Brain microvascular endothelial cell (primary cell): ENCODE measurements around the gene FNDC3A.

Experiments
- DNase-seq: peaks from one replicate; pipeline ENCODE4 v3.0.0-alpha.2; 2020
- H3K27ac ChIP-seq: fragments of 250-450 bp; sonication (Bioruptor Pico); 2 replicates; pipeline ENCODE4 v1.5.1; 2020; ENCODE audit warnings: mild to moderate bottlenecking, moderate library complexity
- H3K27me3 ChIP-seq: fragments of 250-450 bp; sonication (Bioruptor Pico); replicated peaks from 2 replicates; pipeline ENCODE4 v1.5.1; 2020; ENCODE audit warnings: mild to moderate bottlenecking
- H3K36me3 ChIP-seq: fragments of 250-450 bp; sonication (Bioruptor Pico); replicated peaks from 2 replicates; pipeline ENCODE4 v1.5.1; 2020; ENCODE audit warnings: mild to moderate bottlenecking
- H3K4me3 ChIP-seq: 2 replicates; pipeline ENCODE4 v1.5.1; 2011; ENCODE audit warnings: low read depth, mild to moderate bottlenecking, control low read depth, low read length, moderate library complexity
- CTCF ChIP-seq: IDR thresholded peaks from 2 replicates; pipeline ENCODE4 v1.5.1; 2011; ENCODE audit warnings: low read depth, mild to moderate bottlenecking, moderate library complexity, low read length, control low read depth, inconsistent platforms; ENCODE audit errors: missing control alignments
- in situ Hi-C: cut with HindIII; loops from 2 replicates; pipeline ENCODE4 v1.10.0; 2017; ENCODE audit warnings: low sequenced_read_pairs, low pct_ligation_motif_present

The FNDC3A gene

GRCh38 chr13:49220856-49221589 is 245.3 kb downstream of the FNDC3A start:
- Histone ChIP-seq H3K27me3 (peaks cover 51% of the 10 kb centered on the region), H3K36me3 (no peaks in the 10 kb centered on the region)
- no peak for TF ChIP-seq CTCF

DNA sequence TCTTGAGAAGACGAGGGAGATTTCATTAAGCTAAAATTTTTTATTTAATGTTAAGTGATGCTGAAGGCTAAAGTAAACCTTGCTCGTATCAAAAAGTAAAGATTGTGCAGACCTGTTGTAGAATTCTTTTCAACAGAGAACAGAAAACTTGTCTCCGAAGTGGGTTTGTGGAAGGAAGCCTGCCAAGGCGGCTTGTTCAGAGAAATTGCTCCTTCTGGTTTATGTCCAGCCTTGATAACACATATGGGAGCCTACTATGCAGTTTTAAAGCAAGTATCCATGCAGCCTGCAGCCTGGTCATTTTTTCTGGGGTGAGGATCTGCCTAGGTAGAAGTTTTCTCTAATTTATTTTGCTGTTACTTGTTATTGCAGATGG is 245.9 kb downstream of the FNDC3A start:
- Histone ChIP-seq H3K36me3 (no peaks in the 10 kb centered on the region), H3K27me3 (peaks cover 51% of the 10 kb centered on the region), H3K27ac (no peak overlapping the region), H3K4me3 (no peak overlapping the region)
- TF ChIP-seq CTCF = no peak
- DNase-seq = no peak
- in situ Hi-C loops = no loop called here

More at GRCh38 chr13:49220856-49221589, 245.3 kb downstream of the FNDC3A start:
- no peak overlapping the region for H3K27ac ChIP-seq
- H3K4me3 ChIP-seq = no peak overlapping the region
- no peak for DNase-seq
- in situ Hi-C loops = no loop called here

- no peak overlapping the region for H3K4me3 ChIP-seq
- in situ Hi-C loops = no loop called here
- DNase-seq = no peak
- H3K27ac ChIP-seq = no peak overlapping the region
- no peaks in the 10 kb centered on the region for H3K36me3 ChIP-seq
- peaks cover 33% of the 10 kb centered on the region for H3K27me3 ChIP-seq
- TF ChIP-seq CTCF = no peak
These were observed 249.7 kb downstream of the FNDC3A start for GRCh38 chr13:49225223-49226042.

DNA sequence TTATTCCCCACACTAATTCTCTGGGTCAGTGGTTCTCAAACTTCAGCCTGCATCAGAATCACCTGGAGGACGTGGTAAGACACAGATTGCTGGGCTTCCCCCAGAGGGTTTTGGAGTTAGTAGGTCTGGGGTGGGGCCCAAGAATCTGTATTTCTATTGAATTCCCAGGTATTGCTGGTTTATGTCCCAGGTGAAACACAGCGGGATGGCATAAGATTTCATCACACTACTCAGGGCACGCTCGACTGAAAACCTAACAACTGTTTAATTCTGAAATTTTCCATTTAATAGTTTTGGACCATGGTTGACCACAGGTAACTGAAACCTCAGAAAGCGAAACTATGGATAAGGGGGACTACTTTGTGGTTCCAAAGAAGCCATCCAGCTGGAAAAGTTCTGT is 250.9 kb downstream of the FNDC3A start:
- no peaks in the 10 kb centered on the region for H3K36me3 ChIP-seq
- in situ Hi-C loops = no loop called here
- TF ChIP-seq CTCF = no peak

DNA sequence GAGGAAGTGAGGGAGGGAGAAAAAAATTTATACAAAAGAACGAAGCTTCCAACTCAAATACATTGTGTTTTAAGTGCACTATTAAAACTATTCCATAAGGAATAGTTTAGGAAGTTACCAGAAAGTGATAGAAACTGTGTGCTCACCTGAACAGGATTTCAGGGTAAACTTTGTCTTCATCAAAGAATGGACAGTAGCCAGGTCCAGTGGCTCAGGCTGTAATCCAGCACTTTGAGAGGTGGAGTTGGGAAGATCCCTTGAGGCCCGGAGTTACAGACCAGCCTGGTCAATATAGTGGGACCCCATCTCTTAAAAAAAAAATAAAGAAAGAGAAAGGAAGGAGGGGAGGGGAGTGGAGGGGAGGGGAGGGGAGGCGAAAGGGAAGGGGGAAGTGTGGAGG is 259.0 kb downstream of the FNDC3A start:
- Histone ChIP-seq H3K36me3 (no peaks in the 10 kb centered on the region), H3K4me3 (no peak overlapping the region), H3K27ac (no peak overlapping the region), H3K27me3 (no peaks in the 10 kb centered on the region)
- DNase-seq = no peak
- in situ Hi-C loops = no loop called here
- no peak for TF ChIP-seq CTCF

More for the DNA sequence above, 250.9 kb downstream of the FNDC3A start:
- peaks cover 21% of the 10 kb centered on the region for H3K27me3 ChIP-seq
- H3K27ac ChIP-seq = no peak overlapping the region
- no peak overlapping the region for H3K4me3 ChIP-seq
- DNase-seq = no peak
